Ovary (tissue), 9 donors: ENCODE data around the gene PURA. TPM values are rescaled to one million over a fixed set of nuclear protein-coding genes. Genes with fewer than 3 reads are reported as not detected.
A peak's percentile ranks its signal among the peaks of the same experiment; 100 is the strongest.

Source experiments
- DNase-seq, 5 donors: peaks; one replicate each; pipeline ENCODE4 v3.0.0-alpha.2; 2019 to 2020
- H3K27ac ChIP-seq, 2 donors: fragments of 200-600 bp; one replicate each; pipeline versions ENCODE4 v1.5.1 to v1.8.0; 2019 to 2022
- H3K27me3 ChIP-seq: fragments of 200-600 bp; one replicate; pipeline ENCODE4 v1.8.0; 2022
- H3K36me3 ChIP-seq: fragments of 200-600 bp; sonication (generic); one replicate; pipeline ENCODE4 v1.5.1; 2019
- H3K4me1 ChIP-seq: one replicate; pipeline ENCODE4 v1.8.1; 2013; ENCODE audit warnings: mild to moderate bottlenecking, moderate library complexity; ENCODE audit not compliant: insufficient read depth
- H3K4me3 ChIP-seq: fragments of 200-600 bp; sonication (generic); one replicate; pipeline ENCODE4 v1.5.1; 2017
- H3K9me3 ChIP-seq, 2 donors: fragments of 200-600 bp in 1 of 2; sonication (generic) in 1 of 2; one replicate each; pipeline versions ENCODE4 v1.5.1 to v1.8.1; 2013 to 2019; ENCODE audit warnings: mild to moderate bottlenecking in 1 of 2, moderate library complexity in 1 of 2
- CTCF ChIP-seq, 3 donors: fragments of 450-650 bp in 2 of 3; fragments of 200-600 bp in 1 of 3; IDR thresholded peaks; one replicate each; pipeline versions ENCODE4 v1.5.1 to v1.8.0; 2016 to 2022; ENCODE audit warnings: antibody characterized with exemption in 3 of 3, mild to moderate bottlenecking in 1 of 3
- EP300 ChIP-seq: sonication (generic); formaldehyde crosslinking; IDR thresholded peaks from one replicate; pipeline ENCODE4 v1.6.1; 2017; ENCODE audit warnings: antibody characterized with exemption
- POLR2A ChIP-seq: fragments of 450-650 bp; IDR thresholded peaks from one replicate; pipeline ENCODE4 v1.6.1; 2017; ENCODE audit warnings: antibody characterized with exemption, mild to moderate bottlenecking, moderate library complexity
- WGBS, 3 donors: extraction: QIAGEN DNeasy Blood & Tissue Kit in 1 of 3; methylation state at CpG; one replicate each; pipeline versions ENCODE4 v1.1.5 to v1.1.7; 2013 to 2017; 5-methylcytosine and 5-hydroxymethylcytosine counted together
- intact Hi-C, 4 donors: fragments of 100-400 bp; cut with DNase I; formaldehyde crosslinking; loops; one replicate each; pipeline versions ENCODE4 v1.11.0 to v1.15.1; 2022 to 2023
- polyA plus RNA-seq, 2 donors: library from polyadenylated mRNA; stranded (reverse); fragments of 200-250 nt in 1 of 2; fragments of 350-450 nt in 1 of 2; fragmentation: Illumina TruSeq in 1 of 2; extraction: RNeasy Lipid Tissue Mini Kit (QIAGEN cat#74804) in 1 of 2; gene quantifications; one replicate each; pipeline ENCODE4 v1.2.3, GENCODE V29; 2013 to 2014
- total RNA-seq, 7 donors: library from RNA; depleted of rRNA in 2 of 7; stranded (reverse); fragments of >200 nt in 2 of 7; fragmentation: NEBNext Ultra II Directional in 3 of 7; extraction: Animal tissue kit (Norgen Biotek cat#: 25700) in 3 of 7; gene quantifications; one replicate each; pipeline versions ENCODE4 v1.1.0 to v1.2.4, GENCODE V29; 2016 to 2023
- donor health status: DM: no; HTN: no; CAD: no; lungs with moderate emphysema.
- donor health status: DM: no; HTN: no; CAD: no.
- donor health status: Bipolar disorder and iron deficiency.
- donor health status: DM: yes; HTN: yes; CAD: no.
- donor health status: DM: no; HTN: no; CAD: no.
- donor health status: DM: yes; HTN: yes; CAD: no.

The PURA gene
- total and polyA plus RNA-seq, 9 donors, result 6.3 to 35.5 (median 26.1) TPM

- TF ChIP-seq POLR2A (no peak), CTCF (IDR thresholded peaks at IDR 0.05) (no peak), EP300 (no peak)
- Histone ChIP-seq H3K27ac (no peak overlapping the region), H3K4me3 (no peak overlapping the region), H3K9me3 (no peaks in the 10 kb centered on the region), H3K27me3 (no peaks in the 10 kb centered on the region), H3K36me3 (no peaks in the 10 kb centered on the region), H3K4me1 (no peaks in the 10 kb centered on the region)
- intact Hi-C loops, result no loop called here
- DNase-seq, result no peak
Observed at GRCh38 chr5:140166911-140167310, 53.0 kb downstream of the PURA start.

GRCh38 chr5:140168371-140168770 is 54.5 kb downstream of the PURA start:
- WGBS, 3 donors, result 93 to 98% (median 96%) methylated on average over 2 of the region's 2 CpGs
- H3K27me3 ChIP-seq, result no peaks in the 10 kb centered on the region
- no peaks in the 10 kb centered on the region for H3K36me3 ChIP-seq
- no peak overlapping the region for H3K27ac ChIP-seq
- H3K9me3 ChIP-seq, result no peaks in the 10 kb centered on the region
- H3K4me3 ChIP-seq, result no peak overlapping the region
- TF ChIP-seq EP300, result no peak
- no peak for TF ChIP-seq POLR2A
- TF ChIP-seq CTCF (IDR thresholded peaks at IDR 0.05), result no peak
- intact Hi-C loops, result no loop called here
- no peaks in the 10 kb centered on the region for H3K4me1 ChIP-seq
- DNase-seq, result no peak

- no peaks in the 10 kb centered on the region for H3K36me3 ChIP-seq
- H3K4me1 ChIP-seq, result no peaks in the 10 kb centered on the region
- H3K27ac ChIP-seq, result no peak overlapping the region
- no peaks in the 10 kb centered on the region for H3K27me3 ChIP-seq
- intact Hi-C loops, result no loop called here
- DNase-seq, result no peak
- no peak for TF ChIP-seq EP300
- no peak for TF ChIP-seq POLR2A
- TF ChIP-seq CTCF (IDR thresholded peaks at IDR 0.05), result no peak
- no peak overlapping the region for H3K4me3 ChIP-seq
- H3K9me3 ChIP-seq, result no peaks in the 10 kb centered on the region
- WGBS, 3 donors, result 85 to 93% (median 89%) methylated on average over 1 of the region's 1 CpG
Observed at GRCh38 chr5:140169410-140169809, 55.5 kb downstream of the PURA start.

- Histone ChIP-seq H3K36me3 (no peaks in the 10 kb centered on the region), H3K4me3 (no peak overlapping the region), H3K4me1 (peaks cover 3% of the 10 kb centered on the region), H3K9me3 (no peaks in the 10 kb centered on the region), H3K27me3 (no peaks in the 10 kb centered on the region), H3K27ac (no peak overlapping the region)
- intact Hi-C loops, result no loop called here
- WGBS, 3 donors, result 74 to 87% (median 81%) methylated on average over 2 of the region's 2 CpGs
- TF ChIP-seq EP300 (no peak), POLR2A (no peak), CTCF (IDR thresholded peaks at IDR 0.05) (no peak)
- DNase-seq, result no peak
Observed at GRCh38 chr5:140172483-140172882, 58.6 kb downstream of the PURA start.

GRCh38 chr5:140174014-140174413 is 60.1 kb downstream of the PURA start:
- Histone ChIP-seq H3K36me3 (no peaks in the 10 kb centered on the region), H3K4me3 (no peak overlapping the region), H3K9me3 (no peaks in the 10 kb centered on the region), H3K4me1 (peaks cover 4% of the 10 kb centered on the region), H3K27ac (peak overlapping the region in 1 of 2 donors; percentile 96), H3K27me3 (no peaks in the 10 kb centered on the region)
- no peak for DNase-seq
- intact Hi-C loops, result loop anchor here in 1 of 4 donors (2.0 kb wide), 1 partner anchor 227 kb away; the partner anchor contains the start of gene ANKHD1
- TF ChIP-seq POLR2A, result no peak
- no peak for TF ChIP-seq CTCF (IDR thresholded peaks at IDR 0.05)
- no peak for TF ChIP-seq EP300
- 67 to 81% (median 74%) methylated on average over 2 of the region's 2 CpGs for WGBS, 3 donors
